Testis (tissue), 3 donors: Measurements from ENCODE around the gene DDX51. TPM values are rescaled to one million over a fixed set of nuclear protein-coding genes. Genes with fewer than 3 reads are reported as not detected.

Experiments
- DNase-seq: peaks from one replicate; pipeline ENCODE4 v3.0.0-alpha.2; 2019
- H3K27ac ChIP-seq, 2 donors: fragments of 200-600 bp; sonication (generic); one replicate each; pipeline ENCODE4 v1.5.1; 2019
- H3K27me3 ChIP-seq: fragments of 200-600 bp; sonication (generic); one replicate; pipeline ENCODE4 v1.5.1; 2019
- H3K36me3 ChIP-seq: fragments of 200-600 bp; sonication (generic); one replicate; pipeline ENCODE4 v1.5.1; 2017; ENCODE audit warnings: low read depth; ENCODE audit errors: missing control alignments
- H3K4me1 ChIP-seq: fragments of 200-600 bp; sonication (generic); one replicate; pipeline ENCODE4 v1.5.1; 2019
- H3K4me3 ChIP-seq, 2 donors: fragments of 200-600 bp; sonication (generic); one replicate each; pipeline ENCODE4 v1.5.1; 2017 to 2019
- H3K9me3 ChIP-seq: fragments of 200-600 bp; sonication (generic); one replicate; pipeline ENCODE4 v1.5.1; 2017
- CTCF ChIP-seq, 3 experiments: fragments of 450-650 bp in 2 of 3; fragments of 200-600 bp in 1 of 3; sonication (generic) in 1 of 3; IDR thresholded peaks; one replicate each; pipeline ENCODE4 v1.5.1; 2016 to 2019; ENCODE audit warnings: antibody characterized with exemption in 3 of 3, mild to moderate bottlenecking in 2 of 3, moderate library complexity in 1 of 3
- POLR2A ChIP-seq: fragments of 450-650 bp; IDR thresholded peaks from one replicate; pipeline ENCODE4 v1.6.1; 2017; ENCODE audit warnings: antibody characterized with exemption, mild to moderate bottlenecking, moderate library complexity
- WGBS, 2 donors: methylation state at CpG; one replicate each; pipeline ENCODE4 v1.1.5; 2018; 5-methylcytosine and 5-hydroxymethylcytosine counted together
- intact Hi-C: fragments of 100-400 bp; cut with DNase I; formaldehyde crosslinking; loops from one replicate; pipeline ENCODE4 v1.15.1; 2023; ENCODE audit warnings: low total_unique reads
- polyA plus RNA-seq: library from polyadenylated mRNA; stranded (reverse); fragments of 350-450 nt; fragmentation: Illumina TruSeq; extraction: RNeasy Lipid Tissue Mini Kit (QIAGEN cat#74804); gene quantifications from one replicate; pipeline ENCODE4 v1.2.3, GENCODE V29; 2014; ENCODE audit warnings: low read depth, low replicate concordance; ENCODE audit not compliant: insufficient read depth
- total RNA-seq, 2 donors: library from RNA; depleted of rRNA; stranded (reverse); fragments of >200 nt; gene quantifications; one replicate each; pipeline ENCODE4 v1.2.3, GENCODE V29; 2016

The DDX51 gene
- total and polyA plus RNA-seq, 3 donors from 2014 or later, result 18.8 to 32.8 (median 29.0) TPM

GRCh38 chr12:132159555-132160003 lies 15.5 kb upstream of the DDX51 start:
- no peaks in the 10 kb centered on the region for H3K9me3 ChIP-seq
- no peaks in the 10 kb centered on the region for H3K27me3 ChIP-seq
- no peak for DNase-seq
- H3K4me1 ChIP-seq, result no peaks in the 10 kb centered on the region
- TF ChIP-seq POLR2A (no peak), CTCF (IDR thresholded peaks at IDR 0.05) (no peak)
- intact Hi-C loops, result loop anchor here (10.0 kb wide), 1 partner anchor 255 kb away; no protein-coding TSS in a partner anchor
- H3K27ac ChIP-seq, result no peak overlapping the region
- WGBS, 2 donors, result 59 to 82% methylated on average over 8 to 14 of the region's 14 CpGs
- H3K4me3 ChIP-seq, result no peak overlapping the region
- no peaks in the 10 kb centered on the region for H3K36me3 ChIP-seq

DNA sequence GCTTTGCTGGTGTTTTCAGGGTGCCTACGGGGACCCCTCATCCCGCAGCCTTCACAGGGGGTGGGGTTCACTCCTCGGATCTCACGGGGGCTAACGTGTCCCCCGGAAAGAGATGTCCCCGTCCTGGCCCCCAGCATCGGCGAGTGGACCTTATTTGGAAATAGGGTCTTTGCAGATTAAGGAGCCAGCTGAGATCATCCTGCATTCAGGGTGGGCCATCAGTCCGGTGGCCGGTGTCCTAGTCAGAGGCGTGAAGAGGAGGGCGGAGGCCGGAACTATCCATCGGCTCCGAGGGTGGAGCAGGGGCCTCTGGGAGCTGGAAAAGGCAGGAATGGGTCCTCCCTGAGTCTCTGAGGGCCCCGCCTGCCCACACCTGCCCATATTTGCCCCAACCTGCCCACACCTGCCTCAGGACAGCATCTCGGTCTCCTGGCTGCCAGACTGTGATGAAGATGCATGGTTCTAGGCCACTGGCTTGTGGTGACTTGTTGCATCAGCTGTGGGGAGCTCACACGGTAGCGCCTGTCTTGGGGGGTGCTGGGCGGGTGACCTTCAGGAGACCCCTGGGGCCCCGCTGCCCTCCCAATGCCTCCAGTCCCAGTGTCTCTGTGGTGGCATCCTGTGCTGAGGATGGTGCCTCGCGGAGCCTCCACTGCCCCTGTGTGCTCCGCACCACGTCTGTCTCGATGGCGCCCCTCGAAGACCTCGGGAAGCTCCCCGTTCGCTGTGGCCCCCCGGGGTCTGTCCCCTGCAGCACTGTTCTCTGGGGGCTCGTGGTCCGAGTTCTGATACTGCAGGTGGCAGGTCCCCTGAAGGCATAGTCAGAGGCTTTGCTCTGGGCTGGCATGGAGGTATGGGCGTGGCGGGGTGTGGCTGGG lies 14.8 kb upstream of the DDX51 start:
- TF ChIP-seq POLR2A (no peak), CTCF (IDR thresholded peaks at IDR 0.05) (no peak)
- Histone ChIP-seq H3K27me3 (no peaks in the 10 kb centered on the region), H3K36me3 (no peaks in the 10 kb centered on the region), H3K27ac (no peak overlapping the region), H3K9me3 (no peaks in the 10 kb centered on the region), H3K4me3 (no peak overlapping the region), H3K4me1 (no peaks in the 10 kb centered on the region)
- intact Hi-C loops, result loop anchor here (10.0 kb wide), 1 partner anchor 256 kb away; no protein-coding TSS in a partner anchor
- DNase-seq, result no peak
- 73 to 90% methylated on average over 14 to 37 of the region's 37 CpGs for WGBS, 2 donors

DNA sequence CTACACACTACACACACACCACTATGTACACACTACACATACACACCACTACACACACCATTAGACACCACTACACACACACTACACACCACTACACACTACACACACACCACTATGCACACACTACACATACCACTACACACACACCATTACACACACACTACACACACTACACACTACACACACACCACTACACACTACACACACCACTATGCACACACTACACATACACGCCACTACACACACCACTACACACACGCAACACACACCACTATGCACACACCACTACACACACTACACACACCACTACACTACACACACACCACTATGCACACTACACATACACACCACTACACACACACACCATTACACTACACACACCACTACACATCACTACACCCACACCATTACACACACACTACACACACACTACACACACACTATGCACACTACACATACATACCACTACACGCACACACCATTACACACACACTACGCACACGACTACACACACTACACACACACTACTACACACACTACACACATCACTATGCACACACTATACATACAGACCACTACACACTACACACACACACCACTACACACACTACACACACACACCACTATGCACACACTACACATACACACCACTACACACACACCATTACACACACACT lies 13.8 kb upstream of the DDX51 start:
- Histone ChIP-seq H3K4me3 (no peak overlapping the region), H3K4me1 (no peaks in the 10 kb centered on the region), H3K9me3 (no peaks in the 10 kb centered on the region), H3K27ac (no peak overlapping the region), H3K36me3 (no peaks in the 10 kb centered on the region), H3K27me3 (no peaks in the 10 kb centered on the region)
- 74 to 78% methylated on average over 5 of the region's 5 CpGs for WGBS, 2 donors
- intact Hi-C loops, result loop anchor here (10.0 kb wide), 1 partner anchor 257 kb away; no protein-coding TSS in a partner anchor
- TF ChIP-seq CTCF (IDR thresholded peaks at IDR 0.05) (no peak), POLR2A (no peak)
- no peak for DNase-seq

- H3K4me1 ChIP-seq, result no peaks in the 10 kb centered on the region
- H3K9me3 ChIP-seq, result no peaks in the 10 kb centered on the region
- intact Hi-C loops, result loop anchor here (10.0 kb wide), 1 partner anchor 258 kb away; no protein-coding TSS in a partner anchor
- no peak overlapping the region for H3K4me3 ChIP-seq
- H3K27ac ChIP-seq, result no peak overlapping the region
- DNase-seq, result no peak
- no peak for TF ChIP-seq CTCF (IDR thresholded peaks at IDR 0.05)
- no peak for TF ChIP-seq POLR2A
- no peaks in the 10 kb centered on the region for H3K27me3 ChIP-seq
- WGBS, 2 donors, result 62 to 69% methylated on average over 8 of the region's 8 CpGs
- H3K36me3 ChIP-seq, result no peaks in the 10 kb centered on the region
Measured at GRCh38 chr12:132156573-132157325, 12.6 kb upstream of the DDX51 start.
